ENCODE results near the gene IFT57.

IFT57 gene

DNA sequence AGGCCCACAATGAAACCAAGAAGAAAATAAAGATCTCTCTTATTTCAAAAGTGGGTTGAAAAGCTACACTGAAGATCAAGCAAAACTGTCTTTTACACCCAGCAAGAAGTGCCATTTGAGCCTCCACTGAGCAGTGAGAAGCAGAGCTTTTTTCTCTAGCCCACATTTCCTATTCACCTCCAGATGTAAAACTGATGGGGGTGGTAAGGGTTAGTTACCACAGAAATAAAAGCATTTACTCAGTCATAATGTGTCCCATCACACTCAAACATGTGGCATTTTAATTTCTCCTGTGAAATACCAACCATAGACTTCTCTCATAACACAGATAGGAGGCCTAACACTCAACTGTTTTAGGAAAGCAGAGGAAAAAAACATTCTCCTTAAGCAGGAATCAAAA lies 21.0 kb downstream of the IFT57 start:
- TF ChIP-seq, protein P1, sequence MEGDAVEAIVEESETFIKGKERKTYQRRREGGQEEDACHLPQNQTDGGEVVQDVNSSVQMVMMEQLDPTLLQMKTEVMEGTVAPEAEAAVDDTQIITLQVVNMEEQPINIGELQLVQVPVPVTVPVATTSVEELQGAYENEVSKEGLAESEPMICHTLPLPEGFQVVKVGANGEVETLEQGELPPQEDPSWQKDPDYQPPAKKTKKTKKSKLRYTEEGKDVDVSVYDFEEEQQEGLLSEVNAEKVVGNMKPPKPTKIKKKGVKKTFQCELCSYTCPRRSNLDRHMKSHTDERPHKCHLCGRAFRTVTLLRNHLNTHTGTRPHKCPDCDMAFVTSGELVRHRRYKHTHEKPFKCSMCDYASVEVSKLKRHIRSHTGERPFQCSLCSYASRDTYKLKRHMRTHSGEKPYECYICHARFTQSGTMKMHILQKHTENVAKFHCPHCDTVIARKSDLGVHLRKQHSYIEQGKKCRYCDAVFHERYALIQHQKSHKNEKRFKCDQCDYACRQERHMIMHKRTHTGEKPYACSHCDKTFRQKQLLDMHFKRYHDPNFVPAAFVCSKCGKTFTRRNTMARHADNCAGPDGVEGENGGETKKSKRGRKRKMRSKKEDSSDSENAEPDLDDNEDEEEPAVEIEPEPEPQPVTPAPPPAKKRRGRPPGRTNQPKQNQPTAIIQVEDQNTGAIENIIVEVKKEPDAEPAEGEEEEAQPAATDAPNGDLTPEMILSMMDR (conservative IDR thresholded peaks at IDR 0.05; ENCODE audit: low read depth, low read length), result no peak
- no peak overlapping the region for H3K4me3 ChIP-seq (ENCODE audit: low read length)
- no peak for DNase-seq (ENCODE audit: low read depth)

DNA sequence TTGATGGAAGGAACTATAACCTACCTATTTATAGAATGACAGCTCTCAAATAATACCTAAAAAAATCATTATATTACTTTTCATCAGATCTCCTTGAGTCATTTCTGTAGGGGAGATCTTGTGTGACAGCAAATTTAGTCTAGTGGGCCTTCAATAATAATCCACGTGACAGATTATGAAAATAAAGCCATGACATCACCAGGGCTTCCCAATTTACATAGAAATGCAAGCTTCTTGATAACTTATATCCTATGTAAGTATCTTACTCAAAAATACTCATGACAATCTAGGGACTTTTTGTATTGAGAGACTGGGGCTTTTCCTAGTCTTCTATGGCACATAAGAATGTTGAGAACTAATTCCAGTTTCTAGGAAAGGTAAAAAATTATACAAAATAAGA lies 21.6 kb downstream of the IFT57 start:
- TF ChIP-seq, protein P1 (conservative IDR thresholded peaks at IDR 0.05; ENCODE audit: low read depth, low read length), result no peak
- H3K4me3 ChIP-seq (ENCODE audit: low read length), result no peak overlapping the region
- no peak for DNase-seq (ENCODE audit: low read depth)

DNA sequence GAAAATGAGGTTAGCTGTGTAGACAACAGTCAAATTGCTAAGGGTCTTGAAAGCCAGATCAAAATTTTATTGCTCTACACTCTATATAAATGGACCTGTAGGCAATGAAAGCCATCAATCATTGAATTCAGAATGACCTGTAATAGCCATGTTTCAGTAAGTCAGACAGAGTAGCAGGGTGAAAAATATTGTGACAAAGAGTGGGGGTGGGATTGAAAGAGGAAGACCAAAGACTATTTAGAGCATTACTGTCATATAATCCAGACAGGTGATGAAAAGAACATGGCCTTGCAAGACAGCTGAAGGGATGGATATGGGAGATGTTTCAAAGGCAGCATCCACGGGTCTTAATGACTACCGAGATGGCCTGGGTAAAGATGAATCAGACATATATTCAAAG lies 22.2 kb downstream of the IFT57 start:
- TF ChIP-seq, protein P1 (conservative IDR thresholded peaks at IDR 0.05; ENCODE audit: low read depth, low read length), result no peak
- no peak for DNase-seq (ENCODE audit: low read depth)
- no peak overlapping the region for H3K4me3 ChIP-seq (ENCODE audit: low read length)

DNA sequence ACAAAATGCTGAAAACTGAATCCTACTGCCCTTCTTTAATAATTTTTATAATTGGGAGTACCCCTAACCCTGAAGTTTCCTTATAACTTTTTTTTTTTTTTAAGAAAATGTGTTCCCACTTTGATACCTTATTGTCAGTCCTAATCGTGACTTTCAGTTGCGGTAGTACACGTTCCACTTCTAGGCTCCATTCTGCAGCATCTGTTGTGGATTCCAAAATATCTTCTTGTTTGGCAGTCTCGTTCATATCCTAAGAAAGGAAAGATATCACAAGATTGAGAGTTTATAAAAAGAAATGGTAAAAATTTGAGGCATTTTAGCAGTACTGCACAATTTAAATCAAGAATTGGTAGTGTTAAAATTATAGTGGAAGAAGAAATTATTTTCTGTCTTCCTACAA lies 30.8 kb downstream of the IFT57 start:
- no peak for DNase-seq (ENCODE audit: low read depth)
- no peak overlapping the region for H3K4me3 ChIP-seq (ENCODE audit: low read length)
- TF ChIP-seq, protein P1 (conservative IDR thresholded peaks at IDR 0.05; ENCODE audit: low read depth, low read length), result no peak

DNA sequence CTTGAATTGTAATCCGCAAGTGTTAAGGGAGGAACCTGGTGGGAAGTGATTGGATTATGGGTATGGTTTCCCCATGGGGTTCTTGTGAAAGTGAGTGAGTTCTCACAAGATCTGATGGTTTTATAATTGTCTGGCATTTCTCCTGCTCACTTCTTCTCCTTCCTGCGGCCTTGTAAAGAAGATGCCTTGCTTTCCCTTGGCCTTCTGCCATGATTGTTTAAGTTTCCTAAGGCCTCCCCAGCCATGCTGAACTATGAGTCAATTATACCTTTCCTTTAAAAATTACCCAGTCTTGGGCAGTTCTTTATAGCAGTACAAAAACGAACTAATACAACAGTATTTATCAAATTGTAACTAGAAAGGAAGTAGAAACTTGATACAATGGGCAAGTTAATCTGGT lies 31.9 kb downstream of the IFT57 start:
- TF ChIP-seq, protein P1 (conservative IDR thresholded peaks at IDR 0.05; ENCODE audit: low read depth, low read length), result no peak
- DNase-seq (ENCODE audit: low read depth), result peak; percentile 17
- no peak overlapping the region for H3K4me3 ChIP-seq (ENCODE audit: low read length)

DNA sequence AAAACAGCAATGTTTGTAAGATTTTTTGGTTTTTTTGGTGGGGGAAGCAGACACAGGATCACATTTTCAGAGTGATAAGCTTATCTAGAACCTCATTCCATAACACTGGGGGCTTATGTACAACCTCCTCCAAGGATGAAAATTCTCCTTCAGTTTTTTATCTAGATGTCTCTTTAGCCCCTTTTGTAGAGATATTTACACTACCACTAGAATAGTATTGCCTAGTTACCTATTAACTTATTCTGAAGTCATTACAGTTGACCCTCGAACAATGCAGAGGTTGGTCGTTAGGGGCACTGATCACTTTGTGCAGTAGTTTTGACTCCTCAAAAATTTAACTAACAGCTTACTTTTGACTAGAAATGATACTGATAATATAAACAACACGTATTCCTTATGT lies 32.8 kb downstream of the IFT57 start:
- DNase-seq (ENCODE audit: low read depth), result no peak
- no peak overlapping the region for H3K4me3 ChIP-seq (ENCODE audit: low read length)

DNA sequence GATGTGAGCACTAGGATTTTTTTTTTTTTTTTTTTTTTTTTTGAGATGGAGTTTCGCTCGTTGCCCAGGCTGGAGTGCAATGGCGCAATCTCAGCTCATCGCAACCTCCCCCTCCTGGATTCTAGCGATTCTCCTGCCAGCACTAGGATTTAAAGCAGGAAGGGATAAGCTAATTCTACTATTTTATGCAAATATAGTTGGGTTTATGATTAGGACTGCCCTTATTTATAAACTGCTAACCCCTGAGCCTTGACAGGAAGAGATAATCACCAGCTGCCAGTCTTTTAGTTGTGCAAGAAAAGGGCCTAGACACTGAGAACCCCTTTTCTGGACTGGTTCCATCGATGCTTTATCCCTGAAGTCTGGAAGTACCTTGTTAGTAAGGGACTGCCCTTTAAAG lies 36.7 kb downstream of the IFT57 start:
- no peak overlapping the region for H3K4me3 ChIP-seq (ENCODE audit: low read length)
- no peak for DNase-seq (ENCODE audit: low read depth)
- TF ChIP-seq, protein P1 (conservative IDR thresholded peaks at IDR 0.05; ENCODE audit: low read depth, low read length), result no peak

More for the DNA sequence above, 32.8 kb downstream of the IFT57 start:
- TF ChIP-seq, protein P1 (conservative IDR thresholded peaks at IDR 0.05; ENCODE audit: low read depth, low read length), result no peak
